NCI-H2029 treated with DMSO at 0.1 percent for 48 hours (cell line): ENCODE results near the gene PGRMC2.
"Not testable (repeated sequence)": the region's sequence is repeated elsewhere in the genome, so short reads cannot be mapped to it uniquely, and the experiment has no call there.

Experiments used
- DNase-seq: peaks from one replicate; lab custom pipeline; 2025; lab: John Stamatoyannopoulos, UW

PGRMC2 gene

DNA sequence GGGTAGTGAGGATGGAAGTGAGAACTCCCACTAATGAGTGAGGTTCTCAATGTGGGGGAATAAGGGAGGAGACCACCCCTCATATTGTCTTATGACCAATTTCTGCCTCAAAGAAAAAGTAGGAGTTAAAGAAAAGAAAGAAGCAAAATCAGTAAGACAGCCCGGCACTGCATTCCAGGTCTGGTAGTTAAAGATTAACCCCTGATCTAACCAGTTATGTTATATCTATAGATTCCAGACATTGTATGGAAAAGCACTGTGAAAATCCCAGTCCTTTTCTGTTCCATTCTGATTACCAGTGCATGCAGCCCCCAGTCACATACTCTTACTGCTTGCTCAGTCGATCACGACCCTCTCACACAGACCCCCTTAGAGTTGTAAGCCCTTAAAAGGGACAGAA is 20.4 kb downstream of the PGRMC2 start:
- DNase-seq, result not testable (repeated sequence)

DNA sequence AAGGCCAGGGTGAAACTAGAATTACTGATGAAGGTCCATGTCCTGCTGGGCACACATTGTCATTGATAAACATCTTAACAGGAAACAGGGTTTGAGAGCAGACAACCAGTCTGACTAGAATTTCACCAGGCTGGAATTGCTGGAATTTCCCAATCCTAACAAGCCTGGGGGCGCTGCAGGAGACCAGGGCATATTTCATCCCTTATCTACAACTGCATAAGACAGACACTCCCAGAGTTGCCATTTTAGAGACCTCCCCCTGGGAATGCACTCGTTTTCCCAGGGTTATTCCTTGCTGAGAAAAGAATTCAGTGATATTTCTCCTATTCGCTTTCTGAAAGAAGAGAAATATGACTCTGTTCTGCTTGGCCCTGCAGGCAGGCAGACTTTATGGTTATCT is 22.1 kb downstream of the PGRMC2 start:
- not testable (repeated sequence) for DNase-seq

GRCh38 chr4:128259889-128260288 is 27.7 kb downstream of the PGRMC2 start:
- DNase-seq, result not testable (repeated sequence)

DNA sequence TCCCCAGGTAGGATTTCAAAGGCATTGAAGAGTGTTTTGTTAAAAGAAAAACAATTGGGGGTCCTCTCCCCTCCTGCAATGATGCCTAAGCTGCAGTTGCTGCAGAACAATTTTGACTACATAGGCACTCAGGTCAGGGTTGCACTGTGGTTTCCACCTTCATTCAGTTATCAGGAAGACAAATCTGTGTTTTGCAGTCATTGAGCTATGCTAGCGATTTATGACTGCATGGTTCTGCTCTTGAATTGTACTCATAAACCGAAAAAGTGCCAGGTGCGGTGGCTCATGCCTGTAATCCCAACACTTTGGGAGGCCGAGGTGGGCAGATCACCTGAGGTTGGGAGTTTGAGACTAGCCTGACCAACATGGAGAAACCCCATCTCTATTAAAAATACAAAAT is 29.4 kb downstream of the PGRMC2 start:
- DNase-seq, result not testable (repeated sequence)

DNA sequence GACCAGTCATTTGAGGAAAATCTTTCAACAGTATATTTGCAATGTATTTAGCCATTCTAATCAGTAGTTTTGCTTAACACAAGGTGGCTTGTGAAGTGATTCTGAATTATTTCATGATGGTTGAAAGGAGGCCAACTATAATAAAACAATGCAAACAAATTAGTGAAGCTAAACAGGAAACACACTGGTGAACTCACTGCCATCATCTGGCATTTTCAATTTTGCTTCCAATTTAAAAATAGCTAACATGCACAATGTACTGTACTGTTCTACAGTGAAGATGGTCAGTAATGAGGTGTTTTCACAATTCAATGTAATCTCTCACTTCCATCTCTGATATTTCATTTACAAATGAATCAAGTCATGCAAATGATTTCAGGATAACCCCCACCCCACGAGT is 31.1 kb downstream of the PGRMC2 start:
- no peak for DNase-seq

GRCh38 chr4:128255906-128256305 is 31.7 kb downstream of the PGRMC2 start:
- DNase-seq, result no peak

DNA sequence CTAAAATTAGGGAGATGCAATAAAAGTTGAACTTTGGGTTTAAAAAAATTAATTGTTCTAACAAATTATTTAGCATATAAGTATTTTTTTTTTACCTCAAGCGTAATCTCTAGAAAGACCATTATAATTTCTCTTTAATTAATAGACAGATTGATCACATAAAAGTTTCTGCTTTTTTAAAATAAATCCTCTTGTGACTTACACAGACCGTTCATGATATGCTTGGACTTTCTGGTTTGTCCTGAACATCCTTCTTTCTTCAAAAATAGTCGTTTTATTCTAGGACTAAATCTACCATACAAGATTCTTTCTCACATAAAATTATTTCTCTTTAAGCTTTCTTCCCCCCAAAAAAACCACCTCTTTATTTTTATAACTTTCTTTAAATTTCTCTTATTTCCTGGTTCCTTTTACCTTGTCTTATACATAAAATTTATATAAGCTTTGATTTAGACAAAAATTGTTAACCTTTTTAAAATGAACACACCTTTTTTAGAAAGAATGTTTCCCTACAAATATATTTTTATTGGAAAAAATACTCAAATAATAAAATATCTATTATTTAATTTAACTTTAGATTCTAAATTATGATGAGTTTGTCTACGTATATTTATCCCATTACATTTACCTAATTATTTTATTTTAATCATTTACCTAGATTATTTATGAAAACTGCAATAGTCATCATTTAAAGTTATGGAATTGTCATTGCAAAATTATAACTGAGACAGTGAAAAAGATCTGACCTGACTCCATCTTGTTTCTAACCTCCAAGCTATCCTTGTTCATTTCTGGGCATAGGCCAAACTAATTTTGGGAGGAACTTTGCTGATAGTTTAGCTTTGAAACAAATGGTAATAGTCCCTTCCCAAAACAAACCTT is 37.6 kb downstream of the PGRMC2 start:
- DNase-seq, result no peak

- no peak for DNase-seq
Observed at GRCh38 chr4:128247906-128248305, 39.7 kb downstream of the PGRMC2 start.

DNA sequence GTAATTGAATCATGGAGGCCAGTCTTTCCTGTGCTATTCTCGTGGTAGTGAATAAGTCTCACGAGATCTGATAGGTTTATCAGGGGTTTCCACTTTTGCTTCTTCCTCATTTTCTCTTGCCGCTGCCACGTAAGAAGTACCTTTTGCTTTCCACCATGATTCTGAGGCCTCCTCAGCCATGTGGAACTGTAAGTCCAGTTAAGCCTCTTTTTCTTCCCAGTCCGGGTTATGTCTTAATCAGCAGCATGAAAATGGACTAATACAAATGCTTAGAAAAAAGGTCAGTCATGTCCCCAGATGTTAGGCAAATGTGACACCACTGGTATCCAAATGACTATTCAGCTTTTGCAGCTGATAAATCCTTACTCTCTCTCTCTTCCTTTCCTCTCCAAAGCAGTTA is 42.2 kb downstream of the PGRMC2 start:
- DNase-seq, result not testable (repeated sequence)

GRCh38 chr4:128244379-128244778 is 43.2 kb downstream of the PGRMC2 start:
- no peak for DNase-seq

GRCh38 chr4:128242601-128243000 is 45.0 kb downstream of the PGRMC2 start:
- no peak for DNase-seq

DNA sequence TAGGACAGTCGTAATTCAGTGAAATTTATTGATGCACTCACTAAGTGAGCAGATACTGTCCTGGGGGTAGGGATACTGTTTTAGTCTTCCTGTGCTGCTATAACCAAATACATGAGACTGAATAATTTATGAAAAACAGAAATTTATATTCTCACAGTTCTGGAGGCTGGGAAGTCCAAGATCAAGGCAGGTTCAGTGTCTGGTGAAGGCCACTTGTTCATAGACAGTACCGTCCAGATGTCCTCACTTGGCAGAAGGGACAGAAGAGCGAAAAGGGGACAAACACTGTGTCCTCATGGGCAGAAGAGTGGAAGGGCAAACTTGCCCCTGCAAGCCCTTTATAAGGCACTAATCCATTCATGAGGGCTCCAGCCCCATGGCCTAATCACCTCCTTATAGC is 45.6 kb downstream of the PGRMC2 start:
- no peak for DNase-seq

- no peak for DNase-seq
Observed at GRCh38 chr4:128241425-128241913, 46.1 kb downstream of the PGRMC2 start.

DNA sequence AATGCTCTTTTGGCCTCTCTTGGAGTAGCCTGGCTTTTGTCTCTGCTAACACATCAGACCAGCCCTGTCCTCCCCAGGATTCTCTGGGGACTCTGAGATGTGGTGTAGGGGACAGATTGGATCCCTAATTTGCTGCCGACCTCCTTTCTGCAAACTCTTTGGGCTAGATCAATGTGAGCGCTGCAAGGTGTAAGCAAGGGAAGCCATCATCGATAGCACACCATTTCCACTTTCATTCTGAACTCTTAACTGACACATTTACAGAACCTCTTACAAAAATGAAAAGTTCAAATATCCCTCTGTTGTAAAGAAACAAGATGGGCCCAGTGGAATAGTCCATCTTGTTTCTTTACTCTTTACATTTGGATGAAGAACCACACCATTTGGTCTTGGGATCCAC is 46.6 kb downstream of the PGRMC2 start:
- DNase-seq, result no peak

DNA sequence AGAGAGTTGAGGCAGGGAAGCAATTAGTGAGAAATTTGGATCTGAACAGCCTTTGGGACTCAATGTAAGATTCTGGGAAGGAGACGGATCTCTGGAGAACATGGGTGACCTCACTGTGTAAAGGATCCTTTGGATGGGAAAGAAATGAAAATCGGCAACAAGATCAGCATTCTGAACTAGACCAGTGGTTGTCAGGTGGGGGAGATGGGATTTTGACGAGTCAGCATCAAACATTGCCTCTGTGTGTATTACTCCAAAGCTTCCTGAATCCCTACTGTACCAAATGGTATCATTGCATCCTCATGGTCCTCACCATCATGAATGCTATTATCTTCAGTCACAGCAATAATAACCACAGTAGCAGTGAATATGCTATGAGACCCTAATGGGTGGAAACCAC is 52.8 kb downstream of the PGRMC2 start:
- DNase-seq, result no peak

- no peak for DNase-seq
Observed at GRCh38 chr4:128232719-128233118, 54.9 kb downstream of the PGRMC2 start.

DNA sequence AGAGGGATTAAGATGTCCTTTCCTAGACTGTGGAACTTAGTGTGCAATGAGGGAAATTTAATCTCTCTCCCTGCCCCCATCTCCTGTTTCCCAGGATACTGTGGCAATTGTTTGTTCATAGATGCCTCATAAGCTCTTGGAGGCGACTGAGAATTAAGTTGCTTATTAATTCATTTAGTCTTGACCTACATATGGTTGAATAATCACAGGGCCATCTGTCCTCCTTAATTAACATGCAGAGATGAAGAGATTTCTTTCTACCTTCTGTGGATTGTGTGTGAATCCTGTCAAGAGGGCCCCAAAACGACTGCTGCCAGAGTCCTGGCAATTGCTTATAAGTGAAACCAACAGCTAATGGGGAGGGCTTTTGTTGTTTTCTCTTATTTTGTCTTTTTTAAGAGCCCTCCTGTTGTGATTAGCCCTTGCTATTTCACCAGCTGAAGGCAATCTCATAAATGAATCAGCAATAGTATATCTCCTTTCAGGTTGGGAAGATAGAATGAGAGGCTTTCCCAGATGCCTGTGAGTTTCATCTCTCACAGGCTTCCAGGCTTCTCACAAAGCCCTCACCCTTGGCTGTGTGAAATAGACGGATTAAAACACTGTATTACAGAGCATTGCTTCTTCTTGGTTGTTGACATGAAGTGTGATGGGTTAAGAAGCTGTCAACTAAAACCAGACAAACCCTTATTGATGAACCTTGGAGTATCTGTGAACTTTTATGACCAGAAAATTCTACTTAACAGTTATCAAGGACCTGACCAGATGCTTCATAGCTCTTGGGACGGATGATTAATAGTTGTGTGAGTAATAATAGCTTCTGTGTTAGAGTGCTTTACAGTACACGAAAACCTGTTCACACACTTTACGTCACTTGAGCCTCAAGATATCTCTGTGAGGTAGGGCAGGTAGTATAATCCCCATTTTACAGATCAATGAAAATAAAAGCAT is 58.5 kb downstream of the PGRMC2 start:
- DNase-seq, result no peak

GRCh38 chr4:128227991-128228571 is 59.5 kb downstream of the PGRMC2 start:
- peak; percentile 30 for DNase-seq

GRCh38 chr4:128225148-128225547 is 62.5 kb downstream of the PGRMC2 start:
- no peak for DNase-seq

DNA sequence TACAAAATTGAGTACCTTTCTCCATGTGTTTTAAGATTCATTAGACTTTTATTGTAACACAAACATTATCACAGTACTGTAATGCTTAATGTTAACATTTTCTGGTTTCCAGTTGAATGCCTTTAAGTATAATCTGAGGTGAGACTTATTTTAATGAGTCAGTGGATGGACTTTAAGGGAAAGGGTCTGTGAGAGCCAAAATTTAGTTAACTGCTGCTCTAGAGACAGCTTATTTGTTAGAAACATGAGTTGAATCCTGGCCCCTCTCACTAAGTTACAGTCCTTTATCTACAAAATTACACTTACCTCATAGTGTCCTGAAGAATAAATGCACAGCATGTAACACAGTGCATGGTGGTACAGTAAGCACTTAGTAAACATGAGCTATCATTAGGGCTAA is 66.0 kb downstream of the PGRMC2 start:
- DNase-seq, result no peak

- no peak for DNase-seq
Observed at GRCh38 chr4:128220286-128221235, 67.1 kb downstream of the PGRMC2 start.
